H1 (cell line): ENCODE results near the gene IL21. TPM values are rescaled to one million over a fixed set of nuclear protein-coding genes. Genes with fewer than 3 reads are reported as not detected.
"Not testable (repeated sequence)": the region's sequence is repeated elsewhere in the genome, so short reads cannot be mapped to it uniquely, and the experiment has no call there.

Experiments used
- CTCF ChIA-PET: fragments of 300-600 bp; sonication (Branson Sonifier 250); formaldehyde crosslinking; loops from one replicate; lab custom pipeline; 2021; ENCODE audit not compliant: partially characterized antibody; lab: Charles Lee
- POLR2A ChIA-PET: fragments of 300-600 bp; sonication (Branson Sonifier 250); formaldehyde crosslinking; loops from one replicate; lab custom pipeline; 2021; ENCODE audit warnings: inconsistent platforms; ENCODE audit not compliant: partially characterized antibody; lab: Charles Lee
- DNase-seq, 2 experiments: peaks; one replicate each; pipeline versions ENCODE4 v3.0.0 to v3.0.0-alpha.2; 2010 to 2022; ENCODE audit warnings: low spot score in 2 of 2, low read depth in 1 of 2, mixed read lengths in 1 of 2
- FAIRE-seq: peaks from 2 replicates; lab custom pipeline; 2011; peaks lifted over from hg19 to GRCh38; lab: Jason Lieb, UNC
- H2AFZ ChIP-seq: 2 replicates; pipeline ENCODE4 v1.8.1; 2012; ENCODE audit warnings: low read length, inconsistent platforms
- H2AK5ac ChIP-seq: 2 replicates; pipeline ENCODE4 v1.6.1; 2013; ENCODE audit warnings: low read depth, low read length
- H2BK120ac ChIP-seq: replicated peaks from 2 replicates; pipeline ENCODE3; 2013; ENCODE audit warnings: low read depth, low read length, inconsistent platforms
- H2BK12ac ChIP-seq: 2 replicates; pipeline ENCODE4 v1.6.1; 2013; ENCODE audit warnings: low read depth, low read length
- H2BK15ac ChIP-seq: 2 replicates; pipeline ENCODE4 v1.6.1; 2013; ENCODE audit warnings: low read length
- H2BK20ac ChIP-seq: 2 replicates; pipeline ENCODE4 v1.6.1; 2013; ENCODE audit warnings: low read length
- H2BK5ac ChIP-seq: 2 replicates; pipeline ENCODE4 v1.6.1; 2013; ENCODE audit warnings: low read depth, low read length
- H3K14ac ChIP-seq: 2 replicates; pipeline ENCODE4 v1.6.1; 2013; ENCODE audit warnings: inconsistent platforms; ENCODE audit not compliant: insufficient read length
- H3K18ac ChIP-seq: 2 replicates; pipeline ENCODE4 v1.6.1; 2013; ENCODE audit warnings: low read length; ENCODE audit errors: extremely low read depth
- H3K23ac ChIP-seq: 2 replicates; pipeline ENCODE4 v1.6.1; 2013; ENCODE audit warnings: inconsistent platforms; ENCODE audit not compliant: insufficient read length
- H3K23me2 ChIP-seq: 2 replicates; pipeline ENCODE4 v1.6.1; 2013; ENCODE audit warnings: low read depth, low read length
- H3K27ac ChIP-seq: 2 replicates; pipeline ENCODE4 v1.6.1; 2011; ENCODE audit warnings: low read depth, low read length, inconsistent platforms
- H3K27me3 ChIP-seq, 4 experiments: replicated peaks in 1 of 4; 1 replicate in 1 of 4; 2 replicates in 3 of 4; pipeline versions ENCODE4 v1.6.1 to v1.8.1; 2011 to 2013; ENCODE audit warnings: low read length in 3 of 4, mild to moderate bottlenecking in 3 of 4, inconsistent platforms in 2 of 4, mixed read lengths in 2 of 4, moderate library complexity in 1 of 4; ENCODE audit not compliant: control insufficient read depth in 3 of 4, insufficient read depth in 3 of 4; ENCODE audit errors: extremely low read depth in 1 of 4
- H3K36me3 ChIP-seq, 4 experiments: 2 replicates each; pipeline versions ENCODE4 v1.6.1 to v1.8.1; 2011 to 2013; ENCODE audit warnings: mild to moderate bottlenecking in 4 of 4, low read length in 3 of 4, moderate library complexity in 2 of 4, control low read depth in 1 of 4, inconsistent platforms in 1 of 4; ENCODE audit not compliant: insufficient read depth in 4 of 4, control insufficient read depth in 2 of 4
- H3K4ac ChIP-seq: replicated peaks from 2 replicates; pipeline ENCODE3; 2013; ENCODE audit warnings: low read length, low read depth, mixed read lengths, inconsistent platforms; ENCODE audit not compliant: insufficient read length
- H3K4me1 ChIP-seq, 4 experiments: replicated peaks in 1 of 4; 1 replicate in 1 of 4; 2 replicates in 3 of 4; pipeline versions ENCODE4 v1.6.1 to v1.8.1; 2011 to 2013; ENCODE audit warnings: low read length in 3 of 4, inconsistent platforms in 2 of 4, mixed read lengths in 1 of 4; ENCODE audit not compliant: insufficient read depth in 4 of 4, control insufficient read depth in 3 of 4
- H3K4me2 ChIP-seq, 2 experiments: 2 replicates each; pipeline versions ENCODE4 v1.6.1 to v1.8.1; 2011 to 2013; ENCODE audit warnings: low read depth in 2 of 2, low read length in 2 of 2, control low read depth in 1 of 2, inconsistent platforms in 1 of 2, mild to moderate bottlenecking in 1 of 2; ENCODE audit not compliant: insufficient read depth in 1 of 2
- H3K4me3 ChIP-seq, 4 experiments: fragments of 200-600, 300-600 bp in 1 of 4; sonication (generic), shearing (Covaris generic), sonication (Bioruptor Twin) in 1 of 4; 2 replicates each; pipeline versions ENCODE4 v1.5.1 to v1.8.1; 2011 to 2016; ENCODE audit warnings: low read length in 4 of 4, low read depth in 3 of 4, control low read depth in 2 of 4, inconsistent platforms in 2 of 4, mild to moderate bottlenecking in 2 of 4, mixed read lengths in 1 of 4, moderate library complexity in 1 of 4; ENCODE audit not compliant: insufficient read depth in 2 of 4; ENCODE audit errors: extremely low read depth in 1 of 4
- H3K56ac ChIP-seq: replicated peaks from 2 replicates; pipeline ENCODE3; 2013; ENCODE audit warnings: low read depth, mild to moderate bottlenecking, mixed read lengths, low read length, inconsistent platforms; ENCODE audit not compliant: insufficient read length
- H3K79me1 ChIP-seq: 2 replicates; pipeline ENCODE4 v1.6.1; 2013; ENCODE audit warnings: low read depth, low read length, control low read depth
- H3K79me2 ChIP-seq, 2 experiments: 2 replicates each; pipeline versions ENCODE4 v1.6.1 to v1.8.1; 2012 to 2013; ENCODE audit warnings: low read length in 2 of 2, mild to moderate bottlenecking in 2 of 2, inconsistent platforms in 1 of 2; ENCODE audit not compliant: insufficient read depth in 2 of 2, control insufficient read depth in 1 of 2
- H3K9ac ChIP-seq, 4 experiments: replicated peaks in 1 of 4; 1 replicate in 1 of 4; 2 replicates in 3 of 4; pipeline versions ENCODE4 v1.6.1 to v1.8.1; 2011 to 2013; ENCODE audit warnings: low read depth in 3 of 4, low read length in 3 of 4, control low read depth in 2 of 4, mild to moderate bottlenecking in 2 of 4, moderate library complexity in 2 of 4, inconsistent platforms in 1 of 4; ENCODE audit errors: extremely low read depth in 1 of 4
- H3K9me3 ChIP-seq, 2 experiments: 2 replicates each; pipeline versions ENCODE4 v1.6.1 to v1.8.1; 2012 to 2013; ENCODE audit warnings: mild to moderate bottlenecking in 2 of 2, moderate library complexity in 2 of 2, control low read depth in 1 of 2, inconsistent platforms in 1 of 2, low read depth in 1 of 2, low read length in 1 of 2, mixed read lengths in 1 of 2; ENCODE audit not compliant: insufficient read depth in 2 of 2
- H4K20me1 ChIP-seq, 2 experiments: replicated peaks in 1 of 2; 2 replicates each; pipeline versions ENCODE3 to v1.8.1; 2011 to 2013; ENCODE audit warnings: inconsistent platforms in 2 of 2, low read length in 2 of 2, mild to moderate bottlenecking in 1 of 2; ENCODE audit not compliant: insufficient read depth in 2 of 2, control insufficient read depth in 1 of 2
- H4K5ac ChIP-seq: 2 replicates; pipeline ENCODE4 v1.6.1; 2013; ENCODE audit warnings: low read length, low read depth, mixed read lengths, inconsistent platforms; ENCODE audit not compliant: insufficient read length
- H4K8ac ChIP-seq: 2 replicates; pipeline ENCODE4 v1.8.0; 2013; ENCODE audit warnings: mild to moderate bottlenecking, moderate library complexity, low read length, inconsistent platforms; ENCODE audit not compliant: insufficient read depth; ENCODE audit errors: extremely low read depth
- H4K91ac ChIP-seq: replicated peaks from 2 replicates; pipeline ENCODE3; 2013; ENCODE audit warnings: low read length, mixed read lengths, inconsistent platforms; ENCODE audit not compliant: insufficient read length
- WGBS, 2 experiments: shearing (Covaris generic) in 1 of 2; methylation state at CpG; one replicate each; pipeline versions ENCODE4 v1.1.6 to v1.1.7; 2013 to 2015; ENCODE audit warnings: low lambda C conversion rate in 2 of 2, mixed read lengths in 2 of 2, inconsistent platforms in 1 of 2, low coverage in 1 of 2, missing lambda C conversion rate in 1 of 2; ENCODE audit not compliant: insufficient replicate concordance in 2 of 2, insufficient coverage in 1 of 2, insufficient read length in 1 of 2; ENCODE audit errors: extremely low coverage in 1 of 2, missing lambda C conversion rate in 1 of 2; 5-methylcytosine and 5-hydroxymethylcytosine counted together
- polyA plus RNA-seq, 7 experiments: library from polyadenylated mRNA; depleted of rRNA in 3 of 7; stranded (reverse) in 5 of 7; unstranded in 2 of 7; fragments of >200 nt in 5 of 7; fragments of 200-250 nt in 2 of 7; gene quantifications; 1 replicate in 5 of 7; 2 replicates in 1 of 7; 4 replicates in 1 of 7; pipeline versions ENCODE4 v1.2.1 to v1.2.3, GENCODE V29; 2011 to 2013; ENCODE audit warnings: missing spikeins in 2 of 7, mixed read lengths in 2 of 7
- total RNA-seq: library from RNA; stranded (reverse); fragmentation: NEBNext Ultra II Directional; extraction: Animal tissue kit (Norgen Biotek cat#: 25700); gene quantifications from 2 replicates; pipeline ENCODE4 v1.2.1, GENCODE V29; 2021

Gene IL21
- total and polyA plus RNA-seq, 2 of the 8 experiments (the other 6 are each of a cell fraction or from before 2014, with no cell fraction given), result not detected

GRCh38 chr4:122574347-122574746, 46.5 kb downstream of the IL21 start:
- H4K91ac ChIP-seq, DNase-seq, H3K79me1 ChIP-seq, H2BK5ac ChIP-seq, H3K23me2 ChIP-seq, H4K20me1 ChIP-seq, H3K27ac ChIP-seq, FAIRE-seq, H2AK5ac ChIP-seq, H3K9ac ChIP-seq, H3K4ac ChIP-seq, H3K14ac ChIP-seq, H3K27me3 ChIP-seq, H3K79me2 ChIP-seq, POLR2A ChIA-PET, H2BK20ac ChIP-seq, H3K4me1 ChIP-seq, H4K8ac ChIP-seq, H4K5ac ChIP-seq, H3K18ac ChIP-seq, H3K4me3 ChIP-seq, H2BK120ac ChIP-seq, H3K36me3 ChIP-seq, H3K23ac ChIP-seq, H3K56ac ChIP-seq, H3K4me2 ChIP-seq, H2AFZ ChIP-seq, H2BK15ac ChIP-seq, H2BK12ac ChIP-seq: not testable (repeated sequence)
- peaks cover 10 to 13% of the 10 kb centered on the region in 2 experiments; a peak in 2 of 4 replicates for H3K9me3 ChIP-seq
- CTCF ChIA-PET, result interaction anchor here (0.6 kb wide), 1 partner anchor 124 kb away, joined by 3 read pairs; no protein-coding TSS in a partner anchor
- WGBS, 2 experiments, result 93% methylated on average over 10 of the region's 10 CpGs; no CpG with 5 or more reads in 1 of the 2 experiments
